GM23248 (cell line): Measurements from ENCODE around the gene SEMA4C. TPM values are rescaled to one million over a fixed set of nuclear protein-coding genes. Genes with fewer than 3 reads are reported as not detected.

ENCODE experiments used
- DNase-seq: peaks from one replicate; pipeline ENCODE4 v3.0.0-alpha.2; 2015
- H2AFZ ChIP-seq: fragments of 200-600 bp; sonication (generic); 2 replicates; pipeline ENCODE4 v1.6.1; 2016; ENCODE audit warnings: antibody characterized with exemption
- H3F3A ChIP-seq: fragments of 200-600 bp; sonication (generic); 2 replicates; pipeline ENCODE4 v1.6.1; 2016; ENCODE audit warnings: mild to moderate bottlenecking, antibody characterized with exemption, mixed run types; ENCODE audit not compliant: insufficient read depth
- H3K27ac ChIP-seq: fragments of 200-600 bp; sonication (generic); 2 replicates; pipeline ENCODE4 v1.5.1; 2016; ENCODE audit warnings: mild to moderate bottlenecking
- H3K27me3 ChIP-seq: fragments of 200-600 bp; sonication (generic); replicated peaks from 2 replicates; pipeline ENCODE4 v1.6.1; 2016; ENCODE audit warnings: mild to moderate bottlenecking; ENCODE audit not compliant: insufficient read depth
- H3K36me3 ChIP-seq: fragments of 200-600 bp; sonication (generic); 2 replicates; pipeline ENCODE4 v1.6.1; 2016; ENCODE audit warnings: low read depth, mild to moderate bottlenecking
- H3K4me1 ChIP-seq: fragments of 200-600 bp; sonication (generic); 2 replicates; pipeline ENCODE4 v1.6.1; 2016; ENCODE audit warnings: mild to moderate bottlenecking; ENCODE audit not compliant: insufficient read depth
- H3K4me2 ChIP-seq: fragments of 200-600 bp; sonication (generic); one replicate; pipeline ENCODE4 v1.6.1; 2016; ENCODE audit warnings: mild to moderate bottlenecking; ENCODE audit not compliant: unreplicated experiment
- H3K4me3 ChIP-seq: fragments of 200-600 bp; sonication (generic); 2 replicates; pipeline ENCODE4 v1.5.1; 2016; ENCODE audit warnings: mild to moderate bottlenecking
- H3K79me2 ChIP-seq: fragments of 200-600 bp; sonication (generic); 2 replicates; pipeline ENCODE4 v1.6.1; 2016; ENCODE audit warnings: mild to moderate bottlenecking; ENCODE audit not compliant: insufficient read depth
- H3K9ac ChIP-seq: fragments of 200-600 bp; sonication (generic); 2 replicates; pipeline ENCODE4 v1.6.1; 2016; ENCODE audit warnings: mild to moderate bottlenecking
- H3K9me2 ChIP-seq: fragments of 200-600 bp; sonication (generic); 2 replicates; pipeline ENCODE4 v1.6.1; 2016; ENCODE audit warnings: mixed run types, mild to moderate bottlenecking, moderate library complexity; ENCODE audit not compliant: insufficient read depth
- H3K9me3 ChIP-seq: fragments of 200-600 bp; sonication (generic); one replicate; pipeline ENCODE4 v1.6.1; 2017; ENCODE audit warnings: low read depth
- H4K20me1 ChIP-seq: fragments of 200-600 bp; sonication (generic); 2 replicates; pipeline ENCODE4 v1.6.0; 2016; ENCODE audit not compliant: insufficient read depth
- EZH2 ChIP-seq: fragments of 200-600 bp; sonication (generic); IDR thresholded peaks from 2 replicates; pipeline ENCODE4 v1.6.1; 2018; ENCODE audit warnings: antibody characterized with exemption, mild to moderate bottlenecking; ENCODE audit not compliant: insufficient read depth, poor library complexity, severe bottlenecking
- EZH2phosphoT487 ChIP-seq: fragments of 200-600 bp; sonication (generic); IDR thresholded peaks from 2 replicates; pipeline ENCODE4 v1.6.1; 2018; ENCODE audit warnings: antibody characterized with exemption, moderate library complexity, mild to moderate bottlenecking, low read depth; ENCODE audit not compliant: insufficient read depth
- WGBS, 2 experiments: methylation state at CpG; one replicate each; pipeline ENCODE4 v1.1.6; 2015 to 2017; ENCODE audit warnings: low lambda C conversion rate in 2 of 2, low coverage in 1 of 2; ENCODE audit errors: missing lambda C conversion rate in 2 of 2; 5-methylcytosine and 5-hydroxymethylcytosine counted together
- in situ Hi-C: fragments of 300-500 bp; cut with MboI; formaldehyde crosslinking; loops from 2 replicates; pipeline ENCODE4 v1.15.0; 2020
- polyA plus RNA-seq: library from polyadenylated mRNA; unstranded; fragments of >200 nt; fragmentation: Nextera tagmentation; extraction: Ambion mirVana; gene quantifications from 2 replicates; pipeline ENCODE4 v1.2.1, GENCODE V29; 2016
- total RNA-seq: library from RNA; depleted of rRNA; stranded (reverse); fragments of >200 nt; shearing (Covaris generic); gene quantifications from 2 replicates; pipeline ENCODE4 v1.2.3, GENCODE V29; 2014

Gene SEMA4C
- total and polyA plus RNA-seq, 2 experiments from 2014 or later: 5.5 to 21.0 TPM

GRCh38 chr2:96842600-96842999, 27.3 kb downstream of the SEMA4C start:
- Histone ChIP-seq H4K20me1 (no peaks in the 10 kb centered on the region), H3K36me3 (peaks cover 5% of the 10 kb centered on the region; the same call in 1 of the 2 replicates), H2AFZ (no peak overlapping the region), H3K4me3 (no peak overlapping the region), H3K4me1 (no peaks in the 10 kb centered on the region), H3K27me3 (no peaks in the 10 kb centered on the region), H3K9ac (no peak overlapping the region), H3K4me2 (no peak overlapping the region), H3F3A (no peaks in the 10 kb centered on the region), H3K27ac (no peak overlapping the region), H3K9me2 (no peaks in the 10 kb centered on the region), H3K9me3 (no peaks in the 10 kb centered on the region), H3K79me2 (no peaks in the 10 kb centered on the region)
- 87 to 88% methylated on average over 6 to 7 of the region's 7 CpGs for WGBS, 2 experiments
- in situ Hi-C loops: no loop called here
- DNase-seq: no peak
- TF ChIP-seq EZH2phosphoT487: no peak
- no peak for TF ChIP-seq EZH2

- no peak for TF ChIP-seq EZH2phosphoT487
- no peak for TF ChIP-seq EZH2
- Histone ChIP-seq H3K4me3 (no peak overlapping the region), H3F3A (no peaks in the 10 kb centered on the region), H4K20me1 (no peaks in the 10 kb centered on the region), H3K27me3 (no peaks in the 10 kb centered on the region), H3K36me3 (peaks cover 3% of the 10 kb centered on the region; the same call in 1 of the 2 replicates), H2AFZ (no peak overlapping the region), H3K4me1 (no peaks in the 10 kb centered on the region), H3K9ac (no peak overlapping the region), H3K79me2 (no peaks in the 10 kb centered on the region), H3K9me2 (no peaks in the 10 kb centered on the region), H3K4me2 (no peak overlapping the region), H3K27ac (no peak overlapping the region), H3K9me3 (no peaks in the 10 kb centered on the region)
- in situ Hi-C loops: no loop called here
- DNase-seq: no peak
- WGBS, 2 experiments: 76 to 81% methylated on average over 13 to 16 of the region's 16 CpGs
These were observed 28.0 kb downstream of the SEMA4C start for GRCh38 chr2:96841701-96842495.

- Histone ChIP-seq H3K79me2 (no peaks in the 10 kb centered on the region), H4K20me1 (no peaks in the 10 kb centered on the region), H3K27me3 (no peaks in the 10 kb centered on the region), H3K4me3 (no peak overlapping the region), H3K36me3 (no peaks in the 10 kb centered on the region), H3K9me3 (no peaks in the 10 kb centered on the region), H3K9me2 (no peaks in the 10 kb centered on the region), H3K4me2 (no peak overlapping the region), H3K27ac (no peak overlapping the region), H3F3A (no peaks in the 10 kb centered on the region), H3K9ac (no peak overlapping the region), H2AFZ (no peak overlapping the region), H3K4me1 (no peaks in the 10 kb centered on the region)
- no peak for DNase-seq
- in situ Hi-C loops: no loop called here
- 85 to 88% methylated on average over 35 to 37 of the region's 37 CpGs for WGBS, 2 experiments
- TF ChIP-seq EZH2 (no peak), EZH2phosphoT487 (no peak)
These were observed 29.7 kb downstream of the SEMA4C start for GRCh38 chr2:96839875-96840850.

- whole genome bisulfite sequencing, 2 experiments: 34% methylated on average over 30 to 42 of the region's 42 CpGs
- Histone ChIP-seq H2AFZ (no peak overlapping the region), H3K79me2 (no peaks in the 10 kb centered on the region)
These were observed 30.5 kb downstream of the SEMA4C start for GRCh38 chr2:96839293-96839874.

More at GRCh38 chr2:96839293-96839874, 30.5 kb downstream of the SEMA4C start:
- H3K4me3 ChIP-seq: no peak overlapping the region
- no peaks in the 10 kb centered on the region for H3K4me1 ChIP-seq
- no peak overlapping the region for H3K4me2 ChIP-seq
- in situ Hi-C loops: no loop called here
- no peak overlapping the region for H3K27ac ChIP-seq
- H3K9ac ChIP-seq: no peak overlapping the region
- H3F3A ChIP-seq: no peaks in the 10 kb centered on the region
- H3K36me3 ChIP-seq: no peaks in the 10 kb centered on the region
- no peaks in the 10 kb centered on the region for H4K20me1 ChIP-seq
- no peaks in the 10 kb centered on the region for H3K9me3 ChIP-seq
- no peak for DNase-seq
- H3K27me3 ChIP-seq: no peaks in the 10 kb centered on the region
- H3K9me2 ChIP-seq: no peaks in the 10 kb centered on the region
- TF ChIP-seq EZH2phosphoT487 (no peak), EZH2 (no peak)
